MCF 10A (cell line): Measurements from ENCODE around the gene PAPSS1. TPM values are rescaled to one million over a fixed set of nuclear protein-coding genes. Genes with fewer than 3 reads are reported as not detected.
"Not testable (repeated sequence)": the region's sequence is repeated elsewhere in the genome, so short reads cannot be mapped to it uniquely, and the experiment has no call there.

Source experiments
- BruUV-seq: library from RNA; stranded (reverse); fragments of 400-500 nt; replicated peaks from 2 replicates; lab custom pipeline; 2021; lab: Mats Ljungman, UMichigan
- CTCF ChIA-PET: fragments of 300-600 bp; sonication (Branson Sonifier 250); formaldehyde crosslinking; extraction: SDS; loops from one replicate; lab custom pipeline; 2021; ENCODE audit warnings: antibody characterized with exemption, inconsistent platforms; lab: Yijun Ruan, JAX
- POLR2A ChIA-PET: fragments of 300-600, 350-650 bp; sonication (Branson Sonifier 250); formaldehyde crosslinking; extraction: SDS; loops from one replicate; lab custom pipeline; 2020; ENCODE audit warnings: antibody characterized with exemption, inconsistent platforms; lab: Yijun Ruan, JAX
- DNase-seq: peaks from one replicate; pipeline ENCODE4 v3.0.0-alpha.2; 2018; ENCODE audit not compliant: unreplicated experiment
- H3K27ac Mint-ChIP-seq: one replicate; pipeline ENCODE4 v1.8.0; 2022; ENCODE audit warnings: mild to moderate bottlenecking, low read depth, mixed read lengths; ENCODE audit not compliant: unreplicated experiment
- H3K27me3 Mint-ChIP-seq: one replicate; pipeline ENCODE4 v1.8.0; 2022; ENCODE audit warnings: mixed read lengths; ENCODE audit not compliant: insufficient read depth, unreplicated experiment
- H3K36me3 Mint-ChIP-seq: one replicate; pipeline ENCODE4 v1.8.0; 2022; ENCODE audit warnings: mild to moderate bottlenecking, moderate library complexity, mixed read lengths; ENCODE audit not compliant: insufficient read depth, unreplicated experiment
- H3K4me1 Mint-ChIP-seq: one replicate; pipeline ENCODE4 v1.8.0; 2022; ENCODE audit warnings: mixed read lengths; ENCODE audit not compliant: insufficient read depth, unreplicated experiment
- H3K4me3 Mint-ChIP-seq: one replicate; pipeline ENCODE4 v1.8.0; 2022; ENCODE audit warnings: mild to moderate bottlenecking, moderate library complexity, mixed read lengths; ENCODE audit not compliant: unreplicated experiment
- H3K9me3 Mint-ChIP-seq: one replicate; pipeline ENCODE4 v1.8.0; 2022; ENCODE audit warnings: mixed read lengths; ENCODE audit not compliant: unreplicated experiment
- CTCF ChIP-seq: fragments of 200-600 bp; IDR thresholded peaks from one replicate; pipeline ENCODE4 v1.8.0; 2022; ENCODE audit warnings: antibody characterized with exemption, mild to moderate bottlenecking; ENCODE audit not compliant: unreplicated experiment
- intact Hi-C: fragments of 100-400 bp; cut with micrococcal nuclease; formaldehyde crosslinking; loops from 2 replicates; pipeline ENCODE4 v1.14.1; 2022
- total RNA-seq: library from RNA; stranded (reverse); gene quantifications from 2 replicates; pipeline ENCODE4 v1.2.3, GENCODE V29; 2022

The PAPSS1 gene
- total RNA-seq, 1 experiment from 2014 or later: 63.9 TPM

GRCh38 chr4:107726131-107726925 is 6.3 kb upstream of the PAPSS1 start:
- intact Hi-C loops, H3K4me3 Mint-ChIP-seq, H3K27me3 Mint-ChIP-seq, H3K9me3 Mint-ChIP-seq, H3K36me3 Mint-ChIP-seq, H3K4me1 Mint-ChIP-seq, BruUV-seq, DNase-seq, H3K27ac Mint-ChIP-seq: not testable (repeated sequence)
- POLR2A ChIA-PET: interaction anchor here (0.7 kb wide), 1 partner anchor 551 kb away, joined by 3 read pairs; no protein-coding TSS in a partner anchor
- CTCF ChIA-PET: interaction anchor here (1.5 to 2.7 kb wide), 2 partner anchors 10 to 11 kb away, joined by 4 to 8 read pairs; no protein-coding TSS in a partner anchor

GRCh38 chr4:107725281-107725859 is 5.3 kb upstream of the PAPSS1 start:
- Mint-ChIP-seq H3K27me3 (no peaks in the 10 kb centered on the region), H3K27ac (no peak overlapping the region), H3K4me1 (no peaks in the 10 kb centered on the region), H3K9me3 (no peaks in the 10 kb centered on the region), H3K36me3 (no peaks in the 10 kb centered on the region), H3K4me3 (no peak overlapping the region)
- BruUV-seq: no TSS peak
- intact Hi-C loops: no loop called here
- POLR2A ChIA-PET: no interaction called here
- CTCF ChIA-PET: interaction anchor here (2.7 kb wide), 1 partner anchor 11 kb away, joined by 8 read pairs; no protein-coding TSS in a partner anchor
- DNase-seq: no peak
- no peak for TF ChIP-seq CTCF

- POLR2A ChIA-PET, DNase-seq, H3K27ac Mint-ChIP-seq, H3K9me3 Mint-ChIP-seq, H3K4me1 Mint-ChIP-seq, H3K4me3 Mint-ChIP-seq, H3K36me3 Mint-ChIP-seq, intact Hi-C loops, H3K27me3 Mint-ChIP-seq, BruUV-seq: not testable (repeated sequence)
- CTCF ChIA-PET: interaction anchor here (1.0 to 1.4 kb wide), 2 partner anchors 13 to 35 kb away, joined by 3 to 4 read pairs; no protein-coding TSS in a partner anchor
Observed at GRCh38 chr4:107723331-107723730, 3.3 kb upstream of the PAPSS1 start.

GRCh38 chr4:107721436-107722100 is 1.5 kb upstream of the PAPSS1 start:
- no TSS peak for BruUV-seq
- intact Hi-C loops: no loop called here
- no peak for DNase-seq
- Mint-ChIP-seq H3K4me1 (peaks cover 14% of the 10 kb centered on the region), H3K9me3 (no peaks in the 10 kb centered on the region), H3K4me3 (peak overlapping the region; percentile 82), H3K36me3 (no peaks in the 10 kb centered on the region), H3K27me3 (no peaks in the 10 kb centered on the region), H3K27ac (peak overlapping the region; percentile 37)
- no peak for TF ChIP-seq CTCF
- POLR2A ChIA-PET: interaction anchor here (0.6 to 3.5 kb wide), 5 partner anchors 12 to 133 kb away, joined by 3 to 58 read pairs (median 5); partner anchors contain the start of gene SGMS2
- CTCF ChIA-PET: interaction anchor here (0.6 to 2.4 kb wide), 4 partner anchors 14 to 1700 kb away, joined by 3 to 21 read pairs (median 5); no protein-coding TSS in a partner anchor
